Right lobe of liver (tissue), 4 donors: ENCODE measurements around the gene ELAC2.
"Not testable (repeated sequence)": the region's sequence is repeated elsewhere in the genome, so short reads cannot be mapped to it uniquely, and the experiment has no call there.

Experiments
- POLR2A ChIP-seq: fragments of 450-650 bp; IDR thresholded peaks from one replicate; pipeline ENCODE4 v1.6.1; 2017; ENCODE audit warnings: antibody characterized with exemption, mild to moderate bottlenecking
- TF ChIP-seq, protein P1 (sequence below), 4 donors: fragments of 200-600 bp in 3 of 4; fragments of 450-650 bp in 1 of 4; IDR thresholded peaks; one replicate each; pipeline versions ENCODE4 v1.5.1 to v1.8.0; 2016 to 2022; ENCODE audit warnings: antibody characterized with exemption in 4 of 4, mild to moderate bottlenecking in 2 of 4
- donor health status: DM: no; HTN: no; CAD: no.
- donor health status: DM: no; HTN: no; CAD: no.
- donor health status: DM: no; HTN: yes; CAD: no.

DNA sequence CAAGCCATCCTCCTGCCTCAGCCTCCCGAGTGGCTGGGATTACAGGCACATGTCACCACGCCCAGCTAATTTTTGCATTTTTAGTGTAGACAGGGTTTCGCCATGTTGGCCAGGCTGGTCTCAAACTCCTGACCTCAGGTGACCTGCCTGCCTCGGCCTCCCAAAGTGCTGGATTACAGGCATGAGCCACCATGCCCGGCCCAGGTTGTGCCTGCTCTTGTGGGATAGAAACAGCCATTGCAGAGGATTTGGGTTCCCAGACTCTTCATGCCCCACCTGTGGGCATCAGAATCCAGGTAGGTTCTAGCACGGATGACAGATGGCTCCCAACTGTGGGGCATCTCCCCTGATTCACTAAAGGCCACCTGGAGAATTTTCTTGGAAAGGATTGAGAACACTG lies 39.0 kb downstream of the ELAC2 start:
- TF ChIP-seq, protein P1, sequence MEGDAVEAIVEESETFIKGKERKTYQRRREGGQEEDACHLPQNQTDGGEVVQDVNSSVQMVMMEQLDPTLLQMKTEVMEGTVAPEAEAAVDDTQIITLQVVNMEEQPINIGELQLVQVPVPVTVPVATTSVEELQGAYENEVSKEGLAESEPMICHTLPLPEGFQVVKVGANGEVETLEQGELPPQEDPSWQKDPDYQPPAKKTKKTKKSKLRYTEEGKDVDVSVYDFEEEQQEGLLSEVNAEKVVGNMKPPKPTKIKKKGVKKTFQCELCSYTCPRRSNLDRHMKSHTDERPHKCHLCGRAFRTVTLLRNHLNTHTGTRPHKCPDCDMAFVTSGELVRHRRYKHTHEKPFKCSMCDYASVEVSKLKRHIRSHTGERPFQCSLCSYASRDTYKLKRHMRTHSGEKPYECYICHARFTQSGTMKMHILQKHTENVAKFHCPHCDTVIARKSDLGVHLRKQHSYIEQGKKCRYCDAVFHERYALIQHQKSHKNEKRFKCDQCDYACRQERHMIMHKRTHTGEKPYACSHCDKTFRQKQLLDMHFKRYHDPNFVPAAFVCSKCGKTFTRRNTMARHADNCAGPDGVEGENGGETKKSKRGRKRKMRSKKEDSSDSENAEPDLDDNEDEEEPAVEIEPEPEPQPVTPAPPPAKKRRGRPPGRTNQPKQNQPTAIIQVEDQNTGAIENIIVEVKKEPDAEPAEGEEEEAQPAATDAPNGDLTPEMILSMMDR (IDR thresholded peaks at IDR 0.05) = not testable (repeated sequence)
- TF ChIP-seq POLR2A = not testable (repeated sequence)
